Right lobe of liver (tissue), 4 donors: Measurements from ENCODE around the gene PSMC5.

Experiments used
- POLR2A ChIP-seq: fragments of 450-650 bp; IDR thresholded peaks from one replicate; pipeline ENCODE4 v1.6.1; 2017; ENCODE audit warnings: antibody characterized with exemption, mild to moderate bottlenecking
- TF ChIP-seq, protein P1 (sequence below), 4 donors: fragments of 200-600 bp in 3 of 4; fragments of 450-650 bp in 1 of 4; IDR thresholded peaks; one replicate each; pipeline versions ENCODE4 v1.5.1 to v1.8.0; 2016 to 2022; ENCODE audit warnings: antibody characterized with exemption in 4 of 4, mild to moderate bottlenecking in 2 of 4
- donor health status: DM: no; HTN: no; CAD: no.
- donor health status: DM: no; HTN: no; CAD: no.
- donor health status: DM: no; HTN: yes; CAD: no.

DNA sequence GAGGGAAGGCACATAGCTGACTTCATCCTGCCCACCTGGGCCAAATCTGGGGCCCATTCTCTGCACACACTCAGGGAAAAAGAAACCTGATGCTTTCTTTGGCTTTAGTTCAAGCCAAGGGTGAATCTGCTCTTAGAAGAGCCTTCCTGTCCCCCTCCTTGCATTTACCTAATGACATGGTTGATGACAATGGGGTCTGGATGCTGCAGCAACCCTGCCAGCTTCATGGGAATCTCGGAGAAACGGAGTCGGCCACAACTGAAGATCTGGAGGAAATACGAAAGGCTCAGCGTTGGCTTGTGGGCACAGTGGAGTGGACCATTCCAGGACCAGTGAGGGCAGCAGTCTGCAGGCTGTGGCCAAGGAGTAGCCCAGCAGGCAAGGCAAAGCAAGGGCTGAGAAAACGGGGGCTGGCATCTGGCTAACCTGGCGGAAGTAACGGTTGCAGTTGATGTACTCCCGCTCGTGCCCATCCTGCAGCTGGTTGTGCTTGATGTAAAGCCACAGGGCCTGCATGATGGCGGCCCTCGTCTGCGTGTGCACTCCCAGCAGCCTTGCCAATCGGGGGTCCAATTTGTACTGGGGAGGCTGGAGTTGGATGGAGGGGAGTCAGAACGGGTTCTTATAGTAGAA is 6.6 kb downstream of the PSMC5 start:
- TF ChIP-seq, protein P1, sequence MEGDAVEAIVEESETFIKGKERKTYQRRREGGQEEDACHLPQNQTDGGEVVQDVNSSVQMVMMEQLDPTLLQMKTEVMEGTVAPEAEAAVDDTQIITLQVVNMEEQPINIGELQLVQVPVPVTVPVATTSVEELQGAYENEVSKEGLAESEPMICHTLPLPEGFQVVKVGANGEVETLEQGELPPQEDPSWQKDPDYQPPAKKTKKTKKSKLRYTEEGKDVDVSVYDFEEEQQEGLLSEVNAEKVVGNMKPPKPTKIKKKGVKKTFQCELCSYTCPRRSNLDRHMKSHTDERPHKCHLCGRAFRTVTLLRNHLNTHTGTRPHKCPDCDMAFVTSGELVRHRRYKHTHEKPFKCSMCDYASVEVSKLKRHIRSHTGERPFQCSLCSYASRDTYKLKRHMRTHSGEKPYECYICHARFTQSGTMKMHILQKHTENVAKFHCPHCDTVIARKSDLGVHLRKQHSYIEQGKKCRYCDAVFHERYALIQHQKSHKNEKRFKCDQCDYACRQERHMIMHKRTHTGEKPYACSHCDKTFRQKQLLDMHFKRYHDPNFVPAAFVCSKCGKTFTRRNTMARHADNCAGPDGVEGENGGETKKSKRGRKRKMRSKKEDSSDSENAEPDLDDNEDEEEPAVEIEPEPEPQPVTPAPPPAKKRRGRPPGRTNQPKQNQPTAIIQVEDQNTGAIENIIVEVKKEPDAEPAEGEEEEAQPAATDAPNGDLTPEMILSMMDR (IDR thresholded peaks at IDR 0.05) = no peak
- no peak for TF ChIP-seq POLR2A
